Body of pancreas (tissue), 4 donors: ENCODE measurements around the gene NRBF2.
A peak's percentile ranks its signal among the peaks of the same experiment; 100 is the strongest.

Source experiments
- POLR2A ChIP-seq, 3 donors: fragments of 450-650 bp; IDR thresholded peaks; one replicate each; pipeline ENCODE4 v1.6.1; 2016; ENCODE audit warnings: antibody characterized with exemption in 3 of 3, mild to moderate bottlenecking in 2 of 3
- TF ChIP-seq, protein P1 (sequence below), 7 experiments: fragments of 450-650 bp in 4 of 7; fragments of 200-600 bp in 3 of 7; sonication (generic) in 3 of 7; IDR thresholded peaks; one replicate each; pipeline ENCODE4 v1.5.1; 2016 to 2019; ENCODE audit warnings: antibody characterized with exemption in 7 of 7

DNA sequence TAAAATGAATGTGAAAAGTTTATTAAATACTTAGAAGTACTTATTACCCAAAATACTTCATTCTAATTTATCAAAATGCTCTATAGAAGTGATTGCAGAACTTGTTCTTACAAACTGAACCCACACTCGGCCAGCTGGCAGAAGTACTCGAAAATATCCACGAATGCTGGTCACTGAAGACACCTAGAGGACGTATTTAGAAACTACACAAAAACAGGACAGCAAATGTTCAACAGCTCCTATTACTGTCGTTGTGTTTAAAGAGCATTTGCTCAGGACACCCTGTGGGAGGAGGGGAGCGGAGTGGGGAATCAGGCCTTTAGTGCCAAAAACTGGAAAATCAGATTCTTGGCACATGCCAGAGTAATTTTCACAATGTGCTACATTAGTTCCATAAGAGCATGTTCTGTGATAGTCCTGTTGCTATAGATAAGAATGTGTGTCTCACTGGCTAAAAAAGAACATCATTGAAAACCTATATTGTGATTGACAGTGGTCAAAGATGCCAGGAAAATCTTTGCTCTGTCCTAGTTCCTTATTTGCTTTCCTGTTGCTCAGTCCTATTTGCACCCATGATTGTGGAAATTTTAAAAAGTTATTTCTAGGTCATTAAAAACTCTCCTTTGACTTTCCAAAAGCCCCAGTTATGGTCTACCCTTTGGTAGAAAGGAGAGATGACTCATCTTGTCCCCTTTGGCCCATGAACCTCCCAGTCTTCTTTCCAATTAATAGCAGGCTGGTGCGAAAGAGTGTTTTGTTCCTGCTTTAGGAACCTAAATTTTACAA, 49.0 kb upstream of the NRBF2 start:
- TF ChIP-seq, protein P1, sequence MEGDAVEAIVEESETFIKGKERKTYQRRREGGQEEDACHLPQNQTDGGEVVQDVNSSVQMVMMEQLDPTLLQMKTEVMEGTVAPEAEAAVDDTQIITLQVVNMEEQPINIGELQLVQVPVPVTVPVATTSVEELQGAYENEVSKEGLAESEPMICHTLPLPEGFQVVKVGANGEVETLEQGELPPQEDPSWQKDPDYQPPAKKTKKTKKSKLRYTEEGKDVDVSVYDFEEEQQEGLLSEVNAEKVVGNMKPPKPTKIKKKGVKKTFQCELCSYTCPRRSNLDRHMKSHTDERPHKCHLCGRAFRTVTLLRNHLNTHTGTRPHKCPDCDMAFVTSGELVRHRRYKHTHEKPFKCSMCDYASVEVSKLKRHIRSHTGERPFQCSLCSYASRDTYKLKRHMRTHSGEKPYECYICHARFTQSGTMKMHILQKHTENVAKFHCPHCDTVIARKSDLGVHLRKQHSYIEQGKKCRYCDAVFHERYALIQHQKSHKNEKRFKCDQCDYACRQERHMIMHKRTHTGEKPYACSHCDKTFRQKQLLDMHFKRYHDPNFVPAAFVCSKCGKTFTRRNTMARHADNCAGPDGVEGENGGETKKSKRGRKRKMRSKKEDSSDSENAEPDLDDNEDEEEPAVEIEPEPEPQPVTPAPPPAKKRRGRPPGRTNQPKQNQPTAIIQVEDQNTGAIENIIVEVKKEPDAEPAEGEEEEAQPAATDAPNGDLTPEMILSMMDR (IDR thresholded peaks at IDR 0.05) = peak; percentile 13 to 85 (median 72)
- TF ChIP-seq POLR2A (IDR thresholded peaks at IDR 0.05) = no peak
